ENCODE data around the gene CCDC149.

CCDC149 gene

DNA sequence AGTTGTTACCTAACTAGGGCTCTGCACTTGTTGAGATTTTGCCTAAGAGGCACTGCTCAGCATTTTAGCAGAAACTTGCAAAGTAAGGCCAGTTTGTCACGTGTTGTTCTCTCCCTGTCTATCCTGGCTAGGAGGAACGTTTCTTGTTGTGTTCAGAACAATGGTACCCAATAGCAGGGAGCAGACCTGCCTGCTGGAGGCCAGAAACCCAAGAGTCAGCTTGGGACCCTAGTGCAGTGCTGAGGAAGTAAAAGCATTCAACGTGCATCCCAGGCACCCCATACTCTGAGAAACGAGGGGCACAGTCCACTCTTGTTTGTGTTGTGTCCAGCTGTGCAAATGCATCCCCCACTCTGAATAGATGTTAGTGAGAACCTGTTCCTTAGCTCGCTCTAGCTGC is 75.1 kb downstream of the CCDC149 start:
- DNase-seq = no peak

DNA sequence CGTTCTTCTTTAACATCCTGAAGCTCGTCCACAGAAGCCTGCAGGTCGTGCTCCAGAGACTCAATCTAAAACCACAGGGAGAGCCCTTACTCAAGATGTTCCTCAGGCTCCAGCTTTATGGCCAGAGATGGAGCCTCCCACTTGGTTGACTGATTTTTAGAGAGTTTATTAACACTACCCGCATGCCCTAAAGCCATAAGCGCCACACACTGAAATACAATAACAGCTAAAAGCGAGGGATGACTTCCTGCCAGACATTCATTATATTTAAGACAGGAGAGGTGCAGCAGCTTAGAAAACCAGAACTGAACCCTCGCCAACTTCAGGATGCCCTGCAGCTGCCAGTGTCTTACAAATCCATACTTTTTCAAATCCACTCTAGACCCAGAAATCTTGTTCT is 75.5 kb downstream of the CCDC149 start:
- no peak for DNase-seq

DNA sequence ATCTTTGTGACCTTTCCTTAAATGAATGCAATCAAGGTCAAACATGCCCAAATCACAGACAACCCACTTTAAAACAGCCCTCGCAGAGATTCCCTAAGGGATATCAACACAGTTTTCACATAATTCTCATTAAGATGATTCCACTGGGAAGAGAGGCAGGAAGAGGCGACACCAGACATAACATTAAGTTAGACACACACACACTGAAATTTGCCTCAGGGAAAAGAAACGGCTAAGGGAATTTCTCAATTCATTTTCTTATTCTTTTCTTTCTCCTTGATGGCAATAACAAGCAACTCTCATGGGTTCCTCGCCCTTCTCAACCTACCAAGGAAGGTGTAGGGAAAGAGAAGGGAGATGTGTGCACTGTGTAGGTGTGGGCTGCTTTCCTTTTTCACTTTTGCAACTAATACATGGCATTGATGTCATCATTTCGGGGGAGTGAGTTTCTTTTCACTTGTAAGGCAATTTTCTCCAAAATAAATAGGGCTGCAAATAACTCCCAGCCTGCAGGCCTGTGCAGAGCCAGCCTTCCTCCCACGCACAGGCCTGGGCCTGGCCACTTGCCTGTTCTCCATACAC is 76.1 kb downstream of the CCDC149 start:
- DNase-seq = no peak

DNA sequence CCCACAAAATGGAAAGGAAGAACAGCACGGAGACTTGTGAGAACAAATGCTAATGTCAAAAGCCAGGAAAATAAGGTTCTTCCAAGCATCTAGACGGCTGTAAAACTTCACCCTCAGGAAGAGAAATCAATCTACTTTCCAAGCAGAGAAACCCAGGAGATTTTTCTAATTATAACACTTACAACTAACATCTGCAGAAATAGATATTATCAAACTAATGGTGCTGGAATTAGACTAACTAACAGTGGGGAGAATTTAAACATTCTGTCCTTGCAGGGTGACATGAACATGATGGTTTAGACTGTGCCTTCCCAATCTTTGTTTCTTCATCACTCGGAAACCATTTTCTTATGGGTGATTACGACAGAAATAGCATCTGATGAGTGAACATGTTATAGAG is 77.1 kb downstream of the CCDC149 start:
- no peak for DNase-seq

DNA sequence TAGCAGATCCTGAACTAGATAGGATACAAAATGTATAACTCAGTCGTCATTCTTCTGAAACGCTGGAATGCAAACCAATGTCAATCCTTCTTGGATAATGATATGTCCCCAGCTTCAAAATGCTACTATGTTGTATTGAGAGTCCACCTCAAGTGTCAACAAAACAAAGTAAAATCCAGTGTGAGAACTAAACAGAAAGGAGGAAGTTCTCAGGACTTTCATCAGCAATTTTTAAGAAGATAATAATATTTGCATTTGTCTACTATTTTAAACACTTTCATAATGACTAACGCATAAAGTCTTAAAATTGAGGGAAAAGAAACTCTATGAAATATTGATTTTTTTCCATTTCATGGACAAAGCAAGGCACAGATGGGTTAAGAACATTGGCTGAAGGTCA is 81.2 kb downstream of the CCDC149 start:
- DNase-seq = no peak

DNA sequence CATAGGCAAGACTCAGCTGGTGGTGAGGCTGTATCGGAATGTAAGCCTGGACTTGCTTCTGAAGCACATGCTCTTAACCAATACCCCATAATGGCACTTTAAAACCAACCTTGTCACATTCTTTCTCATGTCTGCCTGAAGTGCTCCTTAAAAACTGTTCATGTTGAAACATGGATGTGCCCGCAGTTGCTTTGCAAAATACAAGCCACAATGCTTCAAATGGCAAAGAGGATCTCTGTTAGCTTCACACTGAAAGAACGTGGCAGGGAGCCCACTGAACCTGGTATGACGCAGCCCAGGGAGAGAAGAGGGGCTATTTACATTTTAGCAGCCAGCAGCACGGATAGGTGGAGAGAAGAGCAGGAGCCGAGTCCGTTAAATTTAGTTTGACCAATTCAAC is 88.1 kb downstream of the CCDC149 start:
- DNase-seq = no peak

DNA sequence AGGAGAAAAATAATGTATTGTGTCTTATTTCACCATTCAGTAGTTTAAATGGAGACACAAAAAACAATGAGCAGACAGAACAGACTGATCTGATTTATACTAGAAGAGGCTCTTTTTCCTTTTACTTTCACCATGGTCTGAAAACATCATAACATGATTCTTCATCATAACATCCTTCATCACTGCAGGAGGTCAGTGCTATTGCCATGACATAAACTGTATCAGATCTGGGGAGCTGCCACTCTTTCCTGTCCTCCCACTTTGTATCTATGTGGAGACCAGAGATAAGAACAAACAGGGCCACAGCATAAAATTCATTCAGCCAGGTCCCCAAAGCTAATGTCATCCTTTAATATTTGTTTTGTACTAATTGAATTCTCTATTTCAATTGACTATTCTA is 92.3 kb downstream of the CCDC149 start:
- DNase-seq = no peak

DNA sequence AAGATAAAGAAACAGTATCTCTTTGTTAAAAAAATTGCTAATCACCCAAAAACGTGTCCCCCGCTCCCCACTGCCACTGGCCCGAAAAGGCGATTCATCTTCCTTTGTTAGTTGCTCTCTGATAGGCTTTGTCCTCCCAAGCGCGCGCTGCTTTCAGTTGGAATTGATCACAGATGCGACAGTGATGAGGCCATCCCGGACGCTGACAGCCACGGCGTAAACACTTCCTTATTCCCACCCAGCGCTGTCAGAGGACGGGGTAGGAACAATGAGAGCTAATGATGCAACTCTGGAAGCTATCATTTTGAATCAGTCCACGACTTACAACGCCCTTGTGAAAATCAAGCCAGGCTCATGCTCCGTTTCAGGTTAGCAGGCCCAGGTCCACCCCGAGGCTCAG is 96.0 kb downstream of the CCDC149 start:
- peak; percentile 30 for DNase-seq

DNA sequence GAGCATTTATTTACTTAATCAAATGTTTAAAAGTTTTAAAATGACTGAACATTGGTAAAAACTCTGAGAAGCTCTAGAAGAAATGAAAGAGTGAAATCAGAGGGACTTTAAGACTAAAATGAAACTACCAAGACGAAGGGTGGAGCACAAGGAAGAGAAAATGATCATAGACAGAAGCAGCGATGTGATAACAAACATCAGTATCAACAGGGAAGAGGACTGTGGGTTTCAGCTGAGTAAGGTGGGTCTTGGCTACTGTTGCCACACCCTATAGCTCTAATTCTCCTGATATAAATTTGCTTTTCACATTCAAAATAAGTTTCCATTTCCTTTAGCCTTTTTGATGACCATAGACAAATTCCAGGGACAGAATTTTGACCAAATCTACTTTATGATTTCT is 99.1 kb downstream of the CCDC149 start:
- no peak for DNase-seq

DNA sequence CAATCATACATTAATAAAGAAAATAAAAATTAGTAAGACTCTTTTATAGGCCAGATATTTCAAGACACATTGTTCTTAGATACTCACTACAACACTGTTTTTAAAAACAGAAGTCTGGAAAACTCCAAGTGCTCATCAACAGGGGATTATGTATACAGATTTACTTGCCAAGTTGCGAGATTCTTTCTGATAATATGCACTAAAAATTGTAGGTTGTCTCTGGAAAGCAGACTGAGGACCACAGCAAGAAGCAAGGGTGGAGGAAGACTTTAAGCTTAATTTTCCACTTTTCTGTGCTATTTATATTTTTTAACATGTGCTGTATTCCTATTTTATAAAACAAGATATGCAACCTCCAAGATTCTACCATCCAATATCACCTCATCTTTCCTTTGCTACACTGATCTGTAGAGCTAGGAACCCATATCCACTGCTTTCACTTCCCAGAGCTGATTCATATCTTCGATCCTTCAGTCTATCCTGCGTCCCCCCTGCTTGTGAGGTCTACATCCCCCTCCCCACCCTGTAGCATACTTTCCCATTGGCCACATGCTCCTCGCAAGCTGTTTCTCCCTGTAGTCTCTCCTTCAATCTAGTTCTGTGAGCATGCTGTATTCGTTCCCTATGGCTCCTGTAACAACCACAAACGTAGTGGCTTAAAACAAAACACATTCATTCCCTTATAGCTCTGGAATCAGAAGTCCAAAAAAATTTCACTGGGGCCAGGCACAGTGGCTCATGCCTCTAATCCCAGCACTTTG is 101.8 kb downstream of the CCDC149 start:
- DNase-seq = no peak

DNA sequence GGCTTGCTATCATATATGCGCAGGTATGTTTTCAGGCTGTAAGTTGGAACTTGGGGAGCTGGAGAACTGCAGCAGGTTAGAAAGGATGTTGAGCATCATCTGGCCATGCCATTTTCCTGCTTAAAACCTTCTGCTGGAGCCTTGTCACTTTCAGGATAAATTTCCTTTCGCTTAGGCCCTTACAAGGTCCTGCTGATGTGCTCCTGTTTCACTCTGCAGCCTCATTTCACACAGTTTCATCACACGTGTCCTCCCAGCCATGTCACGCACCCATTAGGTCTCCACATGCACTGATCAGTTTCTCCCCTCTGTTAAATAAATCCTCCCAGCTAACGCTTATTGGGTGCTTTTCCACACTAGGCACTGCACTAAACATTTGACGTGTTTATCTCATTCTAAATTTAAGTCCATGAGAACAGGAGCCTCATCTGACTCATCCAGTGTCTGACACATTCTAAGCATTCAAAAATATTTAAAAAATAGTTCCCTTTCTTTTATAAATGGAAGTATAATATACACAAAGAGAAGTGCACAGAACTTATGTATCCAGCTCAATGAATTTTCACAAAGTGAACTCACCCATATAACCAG is 102.9 kb downstream of the CCDC149 start:
- peak; percentile 20 for DNase-seq

DNA sequence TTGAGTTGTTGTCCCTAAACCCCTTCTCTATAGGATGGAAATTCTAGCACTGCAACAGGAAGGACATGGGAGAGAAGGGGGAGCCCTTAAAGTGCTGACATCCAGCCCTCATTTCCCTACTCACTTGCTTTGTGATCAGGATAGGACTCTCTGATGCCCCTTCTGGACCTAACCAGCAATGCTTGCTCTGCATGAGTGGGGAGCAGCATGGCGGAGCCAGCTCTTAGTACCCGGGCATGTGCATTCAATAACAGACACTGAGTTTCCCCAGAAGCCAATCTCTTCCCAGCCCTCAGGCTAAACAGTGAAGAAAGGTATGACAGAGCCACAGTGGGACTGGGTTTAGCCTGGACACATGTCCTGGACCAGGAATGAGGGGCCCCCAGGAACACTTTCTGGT is 103.5 kb downstream of the CCDC149 start:
- DNase-seq = no peak

DNA sequence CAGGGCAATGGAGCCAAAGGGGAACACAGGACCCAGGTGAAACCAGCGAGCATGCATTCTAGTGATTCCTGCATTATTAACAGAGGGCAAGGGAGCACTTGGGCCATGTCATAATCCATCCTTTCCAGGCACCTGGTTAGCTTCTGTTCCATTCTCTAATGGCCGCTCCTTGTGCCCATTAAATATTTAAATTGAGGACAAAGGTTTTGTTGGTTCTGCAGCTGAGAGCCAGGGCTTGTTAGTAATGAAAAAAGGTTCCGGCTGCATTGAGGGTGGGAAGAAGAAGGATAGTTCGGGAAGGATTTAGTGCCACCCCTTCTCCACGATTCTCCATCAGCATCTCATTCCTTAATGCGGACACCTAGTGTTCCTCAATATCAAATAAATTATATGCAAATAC is 103.9 kb downstream of the CCDC149 start:
- DNase-seq = no peak

DNA sequence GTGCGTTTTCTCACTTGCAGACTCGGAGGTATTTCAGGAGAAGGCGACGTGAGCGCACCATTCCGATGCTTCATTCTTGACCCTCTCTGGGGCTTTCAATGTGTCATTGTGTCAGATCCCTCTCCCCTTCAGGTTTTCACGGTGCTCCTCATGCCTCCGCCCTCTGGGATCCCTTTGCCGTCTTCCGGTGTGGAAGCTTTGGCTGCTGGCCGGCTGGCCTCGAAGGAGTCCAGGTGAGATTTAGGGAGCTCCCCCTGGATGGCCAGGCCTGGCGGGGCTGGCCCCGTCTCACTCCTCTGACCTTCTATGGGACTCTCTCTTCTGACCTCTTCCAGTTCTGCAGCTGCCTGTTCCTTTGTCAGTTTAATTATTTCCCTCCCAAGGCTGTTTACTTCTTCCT is 104.6 kb downstream of the CCDC149 start:
- no peak for DNase-seq

DNA sequence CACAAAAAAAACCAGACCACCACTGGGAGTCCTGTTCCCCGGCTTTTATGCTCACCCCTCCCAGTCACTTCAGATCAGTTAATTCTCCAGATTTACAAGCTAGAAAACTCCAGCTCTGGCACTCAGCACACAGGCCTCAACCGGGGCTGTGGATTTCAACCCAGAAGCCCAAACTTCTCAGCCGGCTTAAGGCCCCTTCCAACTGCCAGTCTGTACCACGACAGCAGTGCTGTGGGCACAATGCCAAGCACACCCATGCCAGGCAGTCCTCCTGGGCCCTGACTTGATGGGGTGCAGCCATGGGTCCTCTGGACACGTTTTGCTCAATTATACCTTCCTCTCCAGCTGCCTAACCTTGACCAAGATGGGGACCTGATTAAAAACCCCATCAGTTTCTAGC is 105.2 kb downstream of the CCDC149 start:
- DNase-seq = no peak

DNA sequence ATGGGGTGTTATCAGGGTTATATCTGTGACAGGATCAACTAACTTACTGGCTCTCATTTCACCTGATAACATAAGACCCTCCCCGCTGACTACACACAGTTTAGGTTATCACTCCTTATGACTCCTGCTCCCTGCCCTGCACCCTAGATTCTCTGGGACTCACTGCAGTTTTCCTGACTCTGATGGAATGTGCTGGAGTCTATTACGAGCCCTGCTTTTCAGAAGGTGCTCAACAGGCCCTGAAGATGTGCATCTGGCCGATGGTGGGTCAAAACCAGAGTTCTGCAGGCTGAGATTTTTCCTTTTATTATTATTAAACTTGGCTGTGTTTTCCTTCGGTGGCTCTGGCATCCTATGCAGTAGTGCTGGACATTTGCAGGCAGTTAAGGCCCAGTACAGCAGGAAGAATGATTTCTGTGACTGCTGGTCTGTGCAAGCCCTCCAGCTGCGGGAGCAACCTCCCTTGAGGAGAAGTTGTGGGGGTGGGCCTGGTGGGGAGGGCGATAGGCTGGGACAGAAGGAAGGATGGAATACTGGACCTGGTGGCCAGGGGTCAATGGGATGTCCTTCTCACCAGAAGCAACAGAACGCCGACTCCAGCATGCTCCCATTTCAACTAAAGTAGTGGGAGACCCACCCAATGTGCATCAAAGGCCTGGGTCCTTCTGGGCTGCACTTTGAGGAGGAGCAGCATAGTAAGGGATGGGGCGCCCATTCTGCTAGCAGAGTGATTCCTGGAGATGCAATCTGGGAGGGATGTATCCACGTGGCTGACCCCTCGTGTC is 106.4 kb downstream of the CCDC149 start:
- no peak for DNase-seq

DNA sequence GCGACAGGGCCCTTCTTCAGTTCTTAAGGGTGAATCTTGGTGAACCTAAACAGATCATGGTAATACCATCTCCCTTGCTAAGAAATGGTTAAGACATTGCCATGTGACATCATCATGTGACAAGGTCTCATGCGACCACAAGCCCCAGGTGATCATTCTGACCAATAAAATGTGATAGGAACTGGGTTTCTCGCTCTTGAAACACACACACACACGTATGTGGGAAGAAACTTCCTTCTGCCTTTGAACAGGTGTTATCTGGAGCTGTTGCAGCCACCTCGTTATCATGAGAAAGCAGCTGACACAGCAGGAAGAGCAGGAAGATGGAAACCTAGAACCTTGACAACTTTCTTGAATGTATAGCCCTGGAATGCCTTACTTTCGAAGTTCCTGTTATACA is 107.3 kb downstream of the CCDC149 start:
- no peak for DNase-seq

DNA sequence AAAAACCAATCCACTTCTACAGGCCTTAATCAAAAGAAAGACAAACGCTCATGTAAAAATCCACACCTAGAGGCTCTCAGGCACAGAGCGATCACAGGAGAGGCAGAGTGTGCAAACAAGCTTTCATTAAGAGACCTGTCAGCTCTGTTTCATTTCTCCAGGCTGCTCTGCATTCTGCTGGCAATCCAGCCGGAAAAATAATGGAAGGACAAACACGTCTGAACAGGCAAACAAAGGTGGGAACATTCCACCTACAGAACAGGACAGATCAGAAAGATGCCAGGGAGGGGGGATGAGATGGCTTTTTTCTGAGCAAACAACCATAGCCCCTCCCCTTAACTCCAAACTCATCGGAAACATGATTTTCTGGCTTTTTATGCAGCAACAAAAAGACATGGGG is 107.8 kb downstream of the CCDC149 start:
- no peak for DNase-seq

DNA sequence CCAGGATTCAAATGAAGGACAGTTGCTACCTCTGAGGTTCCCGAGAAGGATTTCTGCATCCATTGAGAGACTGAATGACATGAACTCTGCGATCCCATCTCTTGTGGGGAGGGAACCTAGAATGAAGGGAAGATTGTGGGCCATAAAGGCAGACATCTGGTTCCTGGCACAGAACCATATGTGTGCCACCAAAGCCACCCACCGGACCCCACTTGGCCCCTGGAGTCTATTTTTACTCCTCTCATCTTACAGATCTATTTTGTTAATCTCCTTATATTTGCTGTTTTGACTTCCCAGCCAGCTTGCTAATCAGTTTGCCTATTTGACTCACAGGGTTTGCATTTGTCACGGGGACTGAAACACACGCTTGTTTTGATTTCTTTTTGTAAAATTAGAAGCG is 110.2 kb downstream of the CCDC149 start:
- no peak for DNase-seq

DNA sequence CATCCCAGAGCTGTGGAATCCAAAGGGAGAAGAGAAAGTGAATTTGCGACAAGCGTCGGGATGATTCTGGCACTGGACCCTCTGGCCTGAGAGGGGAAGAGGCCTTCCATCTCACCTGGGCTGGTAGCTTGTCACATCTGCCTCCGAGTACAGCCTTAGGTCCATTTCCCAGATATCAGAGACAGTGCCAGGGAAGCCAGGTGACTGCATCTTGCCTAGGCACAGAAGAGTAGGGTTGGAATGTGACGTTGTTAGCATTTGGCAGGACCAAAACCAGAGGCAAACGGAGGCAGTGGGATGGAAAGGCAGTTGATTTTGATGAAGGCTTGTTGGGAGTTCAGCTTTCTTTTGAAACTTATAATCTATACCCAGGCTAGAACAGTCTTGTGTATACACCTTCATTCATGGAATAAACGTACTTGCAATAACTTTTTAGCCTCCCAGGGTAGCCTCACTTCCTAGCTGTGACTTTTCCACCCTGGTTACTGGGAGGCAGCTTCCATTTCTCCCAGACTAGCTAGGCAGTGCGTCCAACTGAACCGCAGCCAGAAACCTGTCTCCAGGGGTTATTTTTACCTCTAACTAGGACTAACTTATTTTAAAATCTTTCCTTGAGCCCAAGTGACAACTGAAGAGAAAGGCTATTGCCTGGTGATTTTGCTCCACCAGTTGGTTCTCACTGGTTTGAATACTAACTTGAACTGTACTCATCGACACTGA is 111.5 kb downstream of the CCDC149 start:
- DNase-seq = no peak

DNA sequence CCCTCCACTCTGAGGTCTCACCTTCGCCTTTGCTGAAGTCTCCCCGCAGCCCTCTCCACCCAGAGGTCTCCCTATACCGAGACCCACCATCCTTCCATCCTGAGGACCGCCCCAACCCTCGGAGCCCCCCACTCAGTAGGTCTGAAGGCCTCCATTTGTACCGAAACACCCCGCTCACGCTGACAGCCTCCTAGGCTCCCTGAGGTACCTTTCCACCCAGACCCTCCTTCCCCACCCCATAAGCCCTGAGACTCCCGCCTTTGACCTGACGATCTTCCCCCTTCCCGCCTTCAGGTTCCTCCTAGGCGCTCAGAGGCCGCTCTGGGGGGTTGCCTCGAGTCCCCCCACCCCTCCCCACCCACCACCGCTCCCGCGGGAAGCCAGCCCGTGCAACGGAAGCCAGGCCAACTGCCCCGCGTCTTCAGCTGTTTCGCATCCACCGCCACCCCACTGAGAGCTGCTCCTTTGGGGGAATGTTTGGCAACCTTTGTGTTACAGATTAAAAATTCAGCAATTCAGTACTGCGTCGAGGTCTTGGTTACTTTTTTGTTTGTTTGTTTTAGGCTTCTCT is 112.4 kb downstream of the CCDC149 start:
- DNase-seq = no peak

DNA sequence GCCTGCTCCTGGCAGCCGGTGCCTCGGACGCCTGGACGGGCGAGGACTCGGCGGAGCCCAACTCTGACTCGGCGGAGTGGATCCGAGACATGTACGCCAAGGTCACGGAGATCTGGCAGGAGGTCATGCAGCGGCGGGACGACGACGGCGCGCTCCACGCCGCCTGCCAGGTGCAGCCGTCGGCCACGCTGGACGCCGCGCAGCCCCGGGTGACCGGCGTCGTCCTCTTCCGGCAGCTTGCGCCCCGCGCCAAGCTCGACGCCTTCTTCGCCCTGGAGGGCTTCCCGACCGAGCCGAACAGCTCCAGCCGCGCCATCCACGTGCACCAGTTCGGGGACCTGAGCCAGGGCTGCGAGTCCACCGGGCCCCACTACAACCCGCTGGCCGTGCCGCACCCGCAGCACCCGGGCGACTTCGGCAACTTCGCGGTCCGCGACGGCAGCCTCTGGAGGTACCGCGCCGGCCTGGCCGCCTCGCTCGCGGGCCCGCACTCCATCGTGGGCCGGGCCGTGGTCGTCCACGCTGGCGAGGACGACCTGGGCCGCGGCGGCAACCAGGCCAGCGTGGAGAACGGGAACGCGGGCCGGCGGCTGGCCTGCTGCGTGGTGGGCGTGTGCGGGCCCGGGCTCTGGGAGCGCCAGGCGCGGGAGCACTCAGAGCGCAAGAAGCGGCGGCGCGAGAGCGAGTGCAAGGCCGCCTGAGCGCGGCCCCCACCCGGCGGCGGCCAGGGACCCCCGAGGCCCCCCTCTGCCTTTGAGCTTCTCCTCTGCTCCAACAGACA is 113.1 kb downstream of the CCDC149 start:
- DNase-seq = no peak

All from fibroblast of skin of right quadriceps (primary cell).